IMR-90 (cell line): ENCODE data around the gene EXOC6B. TPM values are rescaled to one million over a fixed set of nuclear protein-coding genes. Genes with fewer than 3 reads are reported as not detected.

Experiments
- ATAC-seq: fragments of 200-7000 bp; cut with Tn5 transposase; 2 replicates; pipeline ENCODE4 v1.9.1; 2020; ENCODE audit warnings: low read depth, mild to moderate bottlenecking, moderate library complexity
- BruUV-seq: library from RNA; stranded (reverse); fragments of 400-500 nt; replicated peaks from 2 replicates; lab custom pipeline; 2021; lab: Mats Ljungman, UMichigan
- CTCF ChIA-PET: fragments of 300-600 bp; formaldehyde crosslinking; extraction: SDS; loops from one replicate; lab custom pipeline; 2021; ENCODE audit warnings: antibody characterized with exemption; lab: Yijun Ruan, JAX
- POLR2A ChIA-PET: fragments of 300-600 bp; sonication (Branson Sonifier 250); formaldehyde crosslinking; loops from one replicate; lab custom pipeline; 2022; ENCODE audit warnings: antibody characterized with exemption; ENCODE audit not compliant: unreplicated experiment; lab: Charles Lee
- DNase-seq: peaks from one replicate; pipeline ENCODE4 v3.0.0; 2013
- H2AFZ ChIP-seq: replicated peaks from 2 replicates; pipeline ENCODE3; 2013; ENCODE audit warnings: low read length, mild to moderate bottlenecking; ENCODE audit not compliant: poor library complexity
- H2AK5ac ChIP-seq: 2 replicates; pipeline ENCODE4 v1.6.1; 2013; ENCODE audit warnings: low read depth, low read length, inconsistent platforms
- H2AK9ac ChIP-seq: replicated peaks from 2 replicates; pipeline ENCODE3; 2013; ENCODE audit warnings: mild to moderate bottlenecking, low read depth, low read length, moderate library complexity; ENCODE audit not compliant: poor library complexity
- H2BK120ac ChIP-seq: 2 replicates; pipeline ENCODE4 v1.6.1; 2013; ENCODE audit warnings: low read depth, low read length, inconsistent platforms
- H2BK15ac ChIP-seq: 3 replicates; pipeline ENCODE4 v1.6.1; 2013; ENCODE audit warnings: low read depth, low read length, inconsistent platforms
- H2BK20ac ChIP-seq: 2 replicates; pipeline ENCODE4 v1.6.1; 2013; ENCODE audit warnings: low read depth, mild to moderate bottlenecking, inconsistent platforms, low read length, moderate library complexity
- H2BK5ac ChIP-seq: 2 replicates; pipeline ENCODE4 v1.6.1; 2013; ENCODE audit warnings: mild to moderate bottlenecking, low read depth, low read length, inconsistent platforms; ENCODE audit not compliant: poor library complexity, severe bottlenecking
- H3K14ac ChIP-seq: replicated peaks from 2 replicates; pipeline ENCODE4 v1.6.1; 2013; ENCODE audit warnings: low read depth, low read length, inconsistent platforms
- H3K18ac ChIP-seq: 2 replicates; pipeline ENCODE4 v1.6.1; 2013; ENCODE audit warnings: low read depth, low read length, control low read depth
- H3K23ac ChIP-seq: 2 replicates; pipeline ENCODE4 v1.6.1; 2013; ENCODE audit warnings: low read depth, low read length, inconsistent platforms
- H3K27ac ChIP-seq: 2 replicates; pipeline ENCODE4 v1.5.1; 2013; ENCODE audit warnings: mild to moderate bottlenecking, control low read depth, low read length; ENCODE audit not compliant: insufficient read depth
- H3K27me3 ChIP-seq: 2 replicates; pipeline ENCODE4 v1.6.1; 2013; ENCODE audit warnings: low read length; ENCODE audit not compliant: control insufficient read depth, insufficient read depth
- H3K36me3 ChIP-seq: 2 replicates; pipeline ENCODE4 v1.6.1; 2013; ENCODE audit warnings: low read length, mixed read lengths; ENCODE audit not compliant: control insufficient read depth, insufficient read depth
- H3K4ac ChIP-seq: 2 replicates; pipeline ENCODE4 v1.6.1; 2013; ENCODE audit warnings: low read depth, low read length, inconsistent platforms
- H3K4me1 ChIP-seq: 2 replicates; pipeline ENCODE4 v1.6.1; 2013; ENCODE audit warnings: low read length, mixed read lengths; ENCODE audit not compliant: control insufficient read depth, insufficient read depth
- H3K4me2 ChIP-seq: 2 replicates; pipeline ENCODE4 v1.6.1; 2013; ENCODE audit warnings: low read depth, mild to moderate bottlenecking, control low read depth, low read length, moderate library complexity
- H3K4me3 ChIP-seq: 2 replicates; pipeline ENCODE4 v1.5.1; 2013; ENCODE audit warnings: low read depth, mild to moderate bottlenecking, control low read depth, low read length, moderate library complexity; ENCODE audit not compliant: insufficient read depth
- H3K56ac ChIP-seq: 2 replicates; pipeline ENCODE4 v1.6.1; 2013; ENCODE audit warnings: low read length, inconsistent platforms; ENCODE audit not compliant: insufficient read depth; ENCODE audit errors: extremely low read depth
- H3K79me1 ChIP-seq, 2 experiments: 2 replicates each; pipeline ENCODE4 v1.6.1; 2013; ENCODE audit warnings: low read length in 2 of 2, inconsistent platforms in 1 of 2, low read depth in 1 of 2
- H3K9ac ChIP-seq: 2 replicates; pipeline ENCODE4 v1.6.1; 2013; ENCODE audit warnings: low read depth, low read length, control low read depth
- H3K9me1 ChIP-seq: 2 replicates; pipeline ENCODE4 v1.6.1; 2013; ENCODE audit warnings: low read length, inconsistent platforms; ENCODE audit not compliant: insufficient read depth
- H3K9me3 ChIP-seq: 2 replicates; pipeline ENCODE4 v1.6.1; 2013; ENCODE audit warnings: low read length; ENCODE audit not compliant: control insufficient read depth, insufficient read depth
- H4K20me1 ChIP-seq: 2 replicates; pipeline ENCODE4 v1.6.1; 2013; ENCODE audit warnings: low read length, inconsistent platforms; ENCODE audit not compliant: insufficient read depth
- H4K5ac ChIP-seq: 2 replicates; pipeline ENCODE4 v1.6.1; 2013; ENCODE audit warnings: mild to moderate bottlenecking, low read depth, low read length, control low read depth
- H4K8ac ChIP-seq, 2 experiments: 2 replicates each; pipeline ENCODE4 v1.6.1; 2013; ENCODE audit warnings: low read depth in 2 of 2, low read length in 2 of 2, control low read depth in 1 of 2, inconsistent platforms in 1 of 2
- H4K91ac ChIP-seq: 2 replicates; pipeline ENCODE4 v1.6.1; 2013; ENCODE audit warnings: low read depth, low read length, inconsistent platforms; ENCODE audit not compliant: insufficient read depth
- CHD1 ChIP-seq: IDR thresholded peaks from 2 replicates; pipeline ENCODE4 v1.6.1; 2012; ENCODE audit warnings: low read depth, low read length, improper control_type of control experiment
- MAFK ChIP-seq: IDR thresholded peaks from 2 replicates; pipeline ENCODE4 v1.6.1; 2012; ENCODE audit warnings: low read depth, low read length, improper control_type of control experiment
- RAD21 ChIP-seq: IDR thresholded peaks from 2 replicates; pipeline ENCODE4 v1.6.1; 2012; ENCODE audit warnings: low read length, improper control_type of control experiment
- RCOR1 ChIP-seq: IDR thresholded peaks from 2 replicates; pipeline ENCODE4 v1.6.1; 2012; ENCODE audit warnings: mild to moderate bottlenecking, low read length, improper control_type of control experiment; ENCODE audit not compliant: insufficient replicate concordance
- WGBS, 2 experiments: methylation state at CpG; one replicate each; pipeline versions ENCODE4 v1.1.5 to v1.1.7; 2013; ENCODE audit warnings: missing lambda C conversion rate in 2 of 2; ENCODE audit not compliant: insufficient read length in 1 of 2; ENCODE audit errors: extremely low coverage in 2 of 2; 5-methylcytosine and 5-hydroxymethylcytosine counted together
- dilution Hi-C: fragments of 300-500 bp; cut with HindIII; formaldehyde crosslinking; loops from one replicate; pipeline ENCODE4 v1.14.3; 2018; ENCODE audit warnings: low sequenced_read_pairs; ENCODE audit not compliant: unreplicated experiment
- in situ Hi-C: fragments of 300-500 bp; cut with MboI; formaldehyde crosslinking; loops from 3 replicates; pipeline ENCODE4 v1.14.3; 2019; ENCODE audit warnings: low sequenced_read_pairs, inconsistent platforms, mixed read lengths
- intact Hi-C: fragments of 100-400 bp; cut with micrococcal nuclease; formaldehyde crosslinking; loops from 2 replicates; pipeline ENCODE4 v1.10.0; 2022
- polyA plus RNA-seq, 3 experiments: library from polyadenylated mRNA; depleted of rRNA; stranded (reverse); fragments of >200 nt; gene quantifications; 2 replicates each; pipeline ENCODE4 v1.2.3, GENCODE V29; 2012; ENCODE audit warnings: low replicate concordance in 1 of 3
- total RNA-seq: library from RNA; depleted of rRNA; stranded (reverse); fragments of >200 nt; gene quantifications from 2 replicates; pipeline ENCODE4 v1.2.3, GENCODE V29; 2012

EXOC6B gene
- total and polyA plus RNA-seq, 2 of the 4 experiments (the other 2 are of a cell fraction) = 10.2 to 29.4 TPM

DNA sequence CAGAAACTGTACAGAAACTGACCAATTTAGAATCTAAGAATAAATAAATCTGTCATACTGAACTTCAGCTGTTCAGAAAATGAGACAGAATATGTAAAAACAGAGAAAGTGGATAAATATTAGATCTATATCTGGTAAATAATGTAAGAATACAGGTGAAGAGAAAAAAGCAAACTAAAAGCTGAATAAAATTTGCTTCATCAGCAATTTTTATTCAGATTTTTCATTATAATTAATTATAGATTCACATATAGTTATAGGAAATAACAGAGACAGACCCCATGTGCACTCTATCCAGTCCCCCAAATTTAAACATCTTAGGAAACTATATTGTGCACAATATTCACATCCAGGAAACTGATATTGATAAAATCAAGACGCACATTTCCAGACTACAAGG is 299.2 kb downstream of the EXOC6B start:
- H2BK20ac ChIP-seq = no peak overlapping the region
- no peak for DNase-seq
- no peak overlapping the region for H2AK9ac ChIP-seq
- H3K27ac ChIP-seq = no peak overlapping the region
- H3K9ac ChIP-seq = no peak overlapping the region
- no peak overlapping the region for H3K4me3 ChIP-seq
- CTCF ChIA-PET = no interaction called here
- H4K5ac ChIP-seq = no peak overlapping the region
- intact Hi-C loops = no loop called here
- H3K18ac ChIP-seq = no peak overlapping the region
- in situ Hi-C loops = no loop called here
- no peak for ATAC-seq
- dilution Hi-C loops = no loop called here
- H2AFZ ChIP-seq = no peak overlapping the region
- no peaks in the 10 kb centered on the region for H3K36me3 ChIP-seq
- H3K79me1 ChIP-seq = no peaks in the 10 kb centered on the region; a peak in 1 of 4 replicates
- no peak overlapping the region for H3K4me2 ChIP-seq
- H3K14ac ChIP-seq = no peak overlapping the region
- no peaks in the 10 kb centered on the region for H3K9me3 ChIP-seq
- H4K91ac ChIP-seq = no peak overlapping the region
- no peak overlapping the region for H3K23ac ChIP-seq
- no peak overlapping the region for H3K4ac ChIP-seq
- H4K20me1 ChIP-seq = no peaks in the 10 kb centered on the region
- H3K27me3 ChIP-seq = no peaks in the 10 kb centered on the region
- POLR2A ChIA-PET = no interaction called here
- TF ChIP-seq MAFK = peak; percentile 99
- TF ChIP-seq RAD21 = no peak
- no peak for TF ChIP-seq RCOR1
- TF ChIP-seq CHD1 = no peak
- no peak overlapping the region for H2BK15ac ChIP-seq
- H2AK5ac ChIP-seq = no peak overlapping the region
- H3K9me1 ChIP-seq = no peaks in the 10 kb centered on the region
- no CpG with 5 or more reads among the region's 1 CpG for WGBS, 2 experiments
- H4K8ac ChIP-seq = no peak overlapping the region
- H3K4me1 ChIP-seq = no peaks in the 10 kb centered on the region
- no TSS peak for BruUV-seq
- H2BK120ac ChIP-seq = no peak overlapping the region
- no peak overlapping the region for H3K56ac ChIP-seq
- no peak overlapping the region for H2BK5ac ChIP-seq
